HG03097 (cell line): ENCODE data around the gene ALDH4A1.
"Not testable (repeated sequence)": the region's sequence is repeated elsewhere in the genome, so short reads cannot be mapped to it uniquely, and the experiment has no call there.

Source experiments
- ATAC-seq: cut with Tn5 transposase; IDR thresholded peaks from one replicate; pipeline ENCODE4 v1.9.1; 2021; ENCODE audit not compliant: unreplicated experiment, low FRiP score

The ALDH4A1 gene

GRCh38 chr1:18901952-18902522, 318 bp downstream of the ALDH4A1 start:
- no peak for ATAC-seq

GRCh38 chr1:18901147-18901951, 1.0 kb downstream of the ALDH4A1 start:
- ATAC-seq = no peak

- no peak for ATAC-seq
Measured at GRCh38 chr1:18900303-18900841, 2.0 kb downstream of the ALDH4A1 start.

GRCh38 chr1:18899363-18900049, 2.8 kb downstream of the ALDH4A1 start:
- ATAC-seq = no peak

GRCh38 chr1:18898567-18898966, 3.8 kb downstream of the ALDH4A1 start:
- ATAC-seq = no peak

GRCh38 chr1:18895317-18895716, 7.0 kb downstream of the ALDH4A1 start:
- ATAC-seq = no peak

- ATAC-seq = no peak
Measured at GRCh38 chr1:18893120-18893519, 9.2 kb downstream of the ALDH4A1 start.

- ATAC-seq = not testable (repeated sequence)
Measured at GRCh38 chr1:18891858-18892257, 10.5 kb downstream of the ALDH4A1 start.

- no peak for ATAC-seq
Measured at GRCh38 chr1:18891426-18891780, 11.0 kb downstream of the ALDH4A1 start.

GRCh38 chr1:18890706-18891425, 11.5 kb downstream of the ALDH4A1 start:
- no peak for ATAC-seq

- ATAC-seq = no peak
Measured at GRCh38 chr1:18886003-18886335, 16.4 kb downstream of the ALDH4A1 start.

- no peak for ATAC-seq
Measured at GRCh38 chr1:18885311-18886002, 16.9 kb downstream of the ALDH4A1 start.

- no peak for ATAC-seq
Measured at GRCh38 chr1:18884727-18885126, 17.6 kb downstream of the ALDH4A1 start.

GRCh38 chr1:18884419-18884717, 18.0 kb downstream of the ALDH4A1 start:
- no peak for ATAC-seq

GRCh38 chr1:18883636-18884418, 18.5 kb downstream of the ALDH4A1 start:
- ATAC-seq = no peak

GRCh38 chr1:18883079-18883478, 19.3 kb downstream of the ALDH4A1 start:
- ATAC-seq = no peak

GRCh38 chr1:18882486-18882885, 19.9 kb downstream of the ALDH4A1 start:
- ATAC-seq = no peak

GRCh38 chr1:18881642-18882431, 20.5 kb downstream of the ALDH4A1 start:
- ATAC-seq = no peak

- ATAC-seq = no peak
Measured at GRCh38 chr1:18881164-18881563, 21.2 kb downstream of the ALDH4A1 start.
